Measurements from ENCODE around the gene HOXC12. TPM values are rescaled to one million over a fixed set of nuclear protein-coding genes. Genes with fewer than 3 reads are reported as not detected.

The HOXC12 gene
- total RNA-seq, 1 experiment from 2014 or later: not detected

- DNase-seq (ENCODE audit: low read depth): peak; percentile 65
These were observed 17.5 kb downstream of the HOXC12 start for GRCh38 chr12:53972152-53972702.

GRCh38 chr12:53972722-53973235 lies 18.1 kb downstream of the HOXC12 start, which contains the start of gene HOXC11:
HOXC11 (plus strand) TSS chr12:53973126; CDS start chr12:53973242, 116 bp downstream.
- no peak for DNase-seq (ENCODE audit: low read depth)

GRCh38 chr12:53973236-53974042 lies 18.7 kb downstream of the HOXC12 start:
- peak; percentile 41 for DNase-seq (ENCODE audit: low read depth)

- peak; percentile 61 for DNase-seq (ENCODE audit: low read depth)
These were observed 19.7 kb downstream of the HOXC12 start, which contains the start of gene HOTAIR for GRCh38 chr12:53974084-53975063. HOTAIR (minus strand) TSS chr12:53974954.

GRCh38 chr12:53975064-53975471 lies 20.4 kb downstream of the HOXC12 start:
- no peak for DNase-seq (ENCODE audit: low read depth)

GRCh38 chr12:53975479-53976152 lies 20.9 kb downstream of the HOXC12 start:
- no peak for DNase-seq (ENCODE audit: low read depth)

- no peak for DNase-seq (ENCODE audit: low read depth)
These were observed 21.6 kb downstream of the HOXC12 start for GRCh38 chr12:53976172-53976822.

GRCh38 chr12:53976823-53977595 lies 22.3 kb downstream of the HOXC12 start:
- DNase-seq (ENCODE audit: low read depth): no peak

- DNase-seq (ENCODE audit: low read depth): no peak
These were observed 23.1 kb downstream of the HOXC12 start for GRCh38 chr12:53977596-53978445.

GRCh38 chr12:53978477-53979356 lies 24.0 kb downstream of the HOXC12 start:
- no peak for DNase-seq (ENCODE audit: low read depth)

- no peak for DNase-seq (ENCODE audit: low read depth)
These were observed 25.6 kb downstream of the HOXC12 start for GRCh38 chr12:53980104-53980801.

- DNase-seq (ENCODE audit: low read depth): no peak
These were observed 26.2 kb downstream of the HOXC12 start for GRCh38 chr12:53980802-53981496.

GRCh38 chr12:53981634-53982565 lies 27.2 kb downstream of the HOXC12 start:
- no peak for DNase-seq (ENCODE audit: low read depth)

- DNase-seq (ENCODE audit: low read depth): no peak
These were observed 28.2 kb downstream of the HOXC12 start for GRCh38 chr12:53982648-53983567.

Measured in RPMI7951 (cell line).